ENCODE measurements around the gene KLHL29.

- TF ChIP-seq POU2F2 (IDR thresholded peaks at IDR 0.05; ENCODE audit: low read depth, low read length) (no peak), POLR2A (IDR thresholded peaks at IDR 0.05; ENCODE audit: low read depth, low read length) (no peak), POLR2AphosphoS5 (IDR thresholded peaks at IDR 0.05; ENCODE audit: low read depth, low read length) (no peak)
These were observed 360.2 kb downstream of the KLHL29 start for GRCh38 chr2:23745068-23745725.
